Measurements from ENCODE around the gene ATP5PO. TPM values are rescaled to one million over a fixed set of nuclear protein-coding genes. Genes with fewer than 3 reads are reported as not detected.

ATP5PO gene
- total and polyA plus RNA-seq, 2 donors (not counting 1 experiment from before 2014, with no cell fraction given): 154 to 259 TPM

DNA sequence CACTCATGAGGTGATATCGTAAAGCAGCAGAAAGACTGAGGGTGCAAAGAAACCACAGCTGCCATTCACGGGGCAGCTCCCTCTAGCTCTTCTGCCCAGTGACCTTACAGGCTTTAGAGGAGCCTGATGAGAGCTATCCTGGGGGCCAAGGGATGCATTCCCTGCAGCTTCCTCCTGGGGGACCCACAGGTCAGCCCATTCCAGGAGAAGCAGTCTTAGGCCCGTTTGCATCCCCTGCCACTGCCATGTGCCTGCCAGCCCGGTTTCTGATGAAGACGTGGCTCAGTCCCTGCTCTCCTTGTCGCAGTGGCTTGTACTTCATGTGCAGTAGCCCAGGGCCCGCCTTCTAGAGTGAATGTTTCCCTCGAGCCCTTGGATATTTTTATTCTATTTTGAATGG is 22.8 kb downstream of the ATP5PO start:
- Histone ChIP-seq H2AFZ (ENCODE audit: low read length) (no peak overlapping the region), H3K27me3 (ENCODE audit: control insufficient read depth, insufficient read depth, low read length) (no peaks in the 10 kb centered on the region), H3K79me2 (ENCODE audit: control insufficient read depth, insufficient read depth, low read length) (no peaks in the 10 kb centered on the region), H3K4me3 (replicated peaks in 1 of 4; ENCODE audit: control extremely low read depth in 1 of 4, insufficient read depth in 1 of 4, low read depth in 3 of 4, low read length in 4 of 4) (no peak overlapping the region), H3K4me2 (ENCODE audit: extremely low read depth, insufficient read depth, low read length) (no peak overlapping the region), H3K27ac (ENCODE audit: insufficient read depth, low read length) (no peak overlapping the region), H3K36me3 (ENCODE audit: control insufficient read depth, insufficient read depth, low read length) (no peaks in the 10 kb centered on the region), H3K9ac (ENCODE audit: insufficient read depth, low read length) (no peak overlapping the region), H4K20me1 (ENCODE audit: control insufficient read depth, extremely low read depth, insufficient read depth, low read length) (no peaks in the 10 kb centered on the region), H3K9me3 (ENCODE audit: control insufficient read depth, insufficient read depth, low read depth, low read length) (no peaks in the 10 kb centered on the region), H3K4me1 (ENCODE audit: control insufficient read depth, extremely low read depth, insufficient read depth, low read length) (no peaks in the 10 kb centered on the region)
- TF ChIP-seq EZH2 (IDR thresholded peaks at IDR 0.05; ENCODE audit: low read length, missing control alignments) (no peak), CTCF (conservative IDR thresholded peaks at IDR 0.05 in 1 of 2, IDR thresholded peaks at IDR 0.05 in 1 of 2; ENCODE audit: low read depth in 1 of 2, low read length in 2 of 2) (no peak)
- DNase-seq (ENCODE audit: low read depth in 2 of 2): no peak

DNA sequence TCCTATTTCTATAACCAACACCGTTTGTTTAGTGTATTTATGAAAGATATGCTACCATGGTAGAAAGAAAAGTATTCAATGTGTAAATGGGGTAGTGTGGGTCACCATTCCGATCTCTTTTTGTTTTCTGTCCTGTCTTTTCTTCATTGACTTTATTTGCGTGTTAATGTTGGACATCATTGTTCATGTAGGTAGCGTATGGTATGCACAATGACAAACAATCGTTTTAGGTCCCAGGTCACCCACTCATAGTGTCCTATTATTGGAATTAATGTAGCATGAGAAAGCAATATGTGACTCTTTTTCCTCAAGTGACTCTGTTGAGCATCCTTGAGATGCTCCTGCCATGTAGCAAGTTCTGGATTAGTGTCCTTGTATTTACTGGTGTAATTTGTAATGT is 25.4 kb downstream of the ATP5PO start:
- H3K9me3 ChIP-seq (ENCODE audit: control insufficient read depth, insufficient read depth, low read depth, low read length): no peaks in the 10 kb centered on the region
- H3K4me3 ChIP-seq (replicated peaks in 1 of 4; ENCODE audit: control extremely low read depth in 1 of 4, insufficient read depth in 1 of 4, low read depth in 3 of 4, low read length in 4 of 4): no peak overlapping the region
- no peak overlapping the region for H2AFZ ChIP-seq (ENCODE audit: low read length)
- H3K36me3 ChIP-seq (ENCODE audit: control insufficient read depth, insufficient read depth, low read length): no peaks in the 10 kb centered on the region
- H4K20me1 ChIP-seq (ENCODE audit: control insufficient read depth, extremely low read depth, insufficient read depth, low read length): no peaks in the 10 kb centered on the region
- no peak overlapping the region for H3K27ac ChIP-seq (ENCODE audit: insufficient read depth, low read length)
- peaks cover 2% of the 10 kb centered on the region for H3K27me3 ChIP-seq (ENCODE audit: control insufficient read depth, insufficient read depth, low read length)
- H3K4me2 ChIP-seq (ENCODE audit: extremely low read depth, insufficient read depth, low read length): no peak overlapping the region
- H3K9ac ChIP-seq (ENCODE audit: insufficient read depth, low read length): no peak overlapping the region
- H3K79me2 ChIP-seq (ENCODE audit: control insufficient read depth, insufficient read depth, low read length): no peaks in the 10 kb centered on the region
- H3K4me1 ChIP-seq (ENCODE audit: control insufficient read depth, extremely low read depth, insufficient read depth, low read length): no peaks in the 10 kb centered on the region
- no peak for DNase-seq (ENCODE audit: low read depth in 2 of 2)
- TF ChIP-seq EZH2 (IDR thresholded peaks at IDR 0.05; ENCODE audit: low read length, missing control alignments) (no peak), CTCF (conservative IDR thresholded peaks at IDR 0.05 in 1 of 2, IDR thresholded peaks at IDR 0.05 in 1 of 2; ENCODE audit: low read depth in 1 of 2, low read length in 2 of 2) (no peak)

- Histone ChIP-seq H2AFZ (ENCODE audit: low read length) (no peak overlapping the region), H3K27ac (ENCODE audit: insufficient read depth, low read length) (no peak overlapping the region), H4K20me1 (ENCODE audit: control insufficient read depth, extremely low read depth, insufficient read depth, low read length) (no peaks in the 10 kb centered on the region), H3K27me3 (ENCODE audit: control insufficient read depth, insufficient read depth, low read length) (peaks cover 10% of the 10 kb centered on the region), H3K79me2 (ENCODE audit: control insufficient read depth, insufficient read depth, low read length) (no peaks in the 10 kb centered on the region), H3K4me3 (replicated peaks in 1 of 4; ENCODE audit: control extremely low read depth in 1 of 4, insufficient read depth in 1 of 4, low read depth in 3 of 4, low read length in 4 of 4) (no peak overlapping the region), H3K4me1 (ENCODE audit: control insufficient read depth, extremely low read depth, insufficient read depth, low read length) (no peaks in the 10 kb centered on the region), H3K4me2 (ENCODE audit: extremely low read depth, insufficient read depth, low read length) (no peak overlapping the region), H3K36me3 (ENCODE audit: control insufficient read depth, insufficient read depth, low read length) (no peaks in the 10 kb centered on the region), H3K9ac (ENCODE audit: insufficient read depth, low read length) (no peak overlapping the region), H3K9me3 (ENCODE audit: control insufficient read depth, insufficient read depth, low read depth, low read length) (no peaks in the 10 kb centered on the region)
- no peak for TF ChIP-seq CTCF (conservative IDR thresholded peaks at IDR 0.05 in 1 of 2, IDR thresholded peaks at IDR 0.05 in 1 of 2; ENCODE audit: low read depth in 1 of 2, low read length in 2 of 2)
- no peak for TF ChIP-seq EZH2 (IDR thresholded peaks at IDR 0.05; ENCODE audit: low read length, missing control alignments)
- no peak for DNase-seq (ENCODE audit: low read depth in 2 of 2)
These were observed 29.3 kb downstream of the ATP5PO start for GRCh38 chr21:33886321-33886720.

Measured in fibroblast of lung (primary cell).